GM21526 (cell line): ENCODE results near the gene FAM20A.

Experiments
- ATAC-seq: cut with Tn5 transposase; IDR thresholded peaks from one replicate; pipeline ENCODE4 v1.9.1; 2021; ENCODE audit warnings: moderate library complexity; ENCODE audit not compliant: unreplicated experiment, low FRiP score

Gene FAM20A

DNA sequence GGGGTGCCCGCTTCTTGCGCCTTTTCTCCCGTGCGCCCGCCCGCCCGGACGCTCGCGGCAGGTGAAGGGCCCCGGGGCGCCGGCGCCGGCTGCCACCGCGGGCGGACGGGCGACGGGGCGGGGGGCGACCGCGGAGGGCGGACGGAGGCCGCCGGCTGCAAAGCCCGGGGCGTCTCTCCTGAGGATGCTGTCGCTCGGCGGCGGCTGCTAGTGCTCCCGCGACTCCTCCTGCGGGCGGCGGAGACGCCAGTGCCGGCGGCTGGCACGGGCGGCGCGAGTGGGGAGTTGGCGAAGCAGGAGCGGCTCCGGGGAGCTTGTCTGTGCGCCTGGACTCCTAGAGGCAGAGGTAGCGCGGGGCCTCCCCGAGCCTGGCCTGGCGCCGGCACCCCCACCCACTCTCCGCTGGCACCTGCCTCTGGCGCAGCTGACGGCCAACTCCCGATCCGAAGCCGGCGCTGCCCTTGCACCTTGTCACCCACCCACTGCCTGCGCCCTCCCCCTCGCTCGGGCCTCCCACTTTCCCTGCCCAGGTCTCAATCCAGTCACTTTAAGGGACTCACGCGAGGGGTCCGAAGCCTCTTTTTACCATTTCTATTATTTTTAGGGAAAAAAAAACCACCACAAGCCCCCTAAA, at the start of gene FAM20A:
Gene FAM20A, minus strand, starts transcription at position 437 of the 634 bp plus-strand sequence. CDS start 701 bp downstream, outside the sequence.
- no peak for ATAC-seq

DNA sequence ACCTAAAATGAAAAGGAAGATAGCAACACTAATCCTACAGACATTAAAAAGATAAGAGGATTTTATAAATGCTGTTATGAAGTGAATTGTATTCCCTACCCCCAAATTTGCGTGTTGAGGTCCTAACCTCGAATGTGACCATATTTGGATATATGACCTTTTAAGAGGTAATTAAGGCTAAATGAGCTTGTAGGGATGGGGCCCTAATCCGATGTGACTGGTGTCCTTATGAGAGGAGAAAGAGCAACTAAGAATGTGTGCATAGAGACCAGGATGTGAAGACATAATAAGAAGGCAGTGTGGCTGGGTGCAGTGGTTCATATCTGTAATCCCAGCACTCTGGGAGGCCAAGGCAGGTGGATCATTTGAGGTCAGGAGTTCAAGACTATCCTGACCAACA, 48.2 kb upstream of the FAM20A start:
- no peak for ATAC-seq

DNA sequence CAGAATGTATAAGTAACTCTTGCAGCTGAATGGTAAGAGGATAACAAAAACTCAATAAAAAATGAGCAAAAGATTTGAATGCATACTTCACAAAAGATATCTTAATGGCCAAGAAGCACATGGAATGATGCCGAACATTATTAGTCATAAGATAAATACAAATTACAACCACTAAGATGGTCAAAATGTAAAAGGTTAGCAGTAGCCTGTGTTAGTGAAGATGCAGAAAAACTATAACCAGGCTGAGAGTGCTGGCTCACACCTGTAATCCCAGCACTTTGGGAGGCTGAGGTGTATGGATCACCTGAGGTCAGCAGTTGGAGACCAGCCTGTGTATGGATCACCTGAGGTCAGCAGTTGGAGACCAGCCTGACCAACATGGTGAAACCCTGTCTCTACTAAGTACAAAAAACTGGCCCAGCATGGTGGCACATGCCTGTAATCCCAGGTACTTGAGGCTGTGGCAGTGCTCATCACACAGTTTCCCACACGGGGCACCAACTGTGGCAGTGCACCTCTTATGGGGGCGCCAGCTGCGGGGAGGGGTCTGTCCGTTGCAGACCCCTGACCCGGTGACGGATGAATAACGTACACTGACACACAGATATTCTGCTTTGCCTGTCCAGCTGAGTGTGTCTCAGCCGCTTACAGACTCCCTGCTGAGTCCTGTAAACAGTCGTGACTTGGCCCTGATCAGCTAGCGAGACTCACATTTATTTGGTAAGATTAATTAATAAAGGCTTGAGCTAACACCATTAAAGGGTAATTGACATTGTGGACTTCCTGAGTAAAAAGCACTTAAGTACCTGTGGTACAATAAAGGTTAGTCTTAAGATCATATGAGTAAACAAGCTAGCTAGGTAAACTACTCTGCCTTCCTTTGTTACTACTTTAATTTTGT, 45.7 kb upstream of the FAM20A start:
- no peak for ATAC-seq

DNA sequence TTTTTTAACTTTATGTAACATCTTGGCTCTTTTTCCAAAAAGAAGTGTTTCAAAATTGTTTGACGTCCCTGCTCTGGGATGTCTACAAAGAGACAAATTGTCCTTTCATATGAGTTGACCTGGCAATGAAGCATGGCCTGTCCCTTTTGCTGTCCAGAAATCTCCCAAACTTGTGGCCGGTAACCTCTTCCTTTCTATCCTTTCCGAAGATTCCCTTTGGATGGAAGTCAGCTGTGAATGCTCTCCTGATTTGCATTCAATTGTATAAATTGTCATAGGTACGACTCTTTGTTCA, 40.9 kb upstream of the FAM20A start:
- no peak for ATAC-seq

DNA sequence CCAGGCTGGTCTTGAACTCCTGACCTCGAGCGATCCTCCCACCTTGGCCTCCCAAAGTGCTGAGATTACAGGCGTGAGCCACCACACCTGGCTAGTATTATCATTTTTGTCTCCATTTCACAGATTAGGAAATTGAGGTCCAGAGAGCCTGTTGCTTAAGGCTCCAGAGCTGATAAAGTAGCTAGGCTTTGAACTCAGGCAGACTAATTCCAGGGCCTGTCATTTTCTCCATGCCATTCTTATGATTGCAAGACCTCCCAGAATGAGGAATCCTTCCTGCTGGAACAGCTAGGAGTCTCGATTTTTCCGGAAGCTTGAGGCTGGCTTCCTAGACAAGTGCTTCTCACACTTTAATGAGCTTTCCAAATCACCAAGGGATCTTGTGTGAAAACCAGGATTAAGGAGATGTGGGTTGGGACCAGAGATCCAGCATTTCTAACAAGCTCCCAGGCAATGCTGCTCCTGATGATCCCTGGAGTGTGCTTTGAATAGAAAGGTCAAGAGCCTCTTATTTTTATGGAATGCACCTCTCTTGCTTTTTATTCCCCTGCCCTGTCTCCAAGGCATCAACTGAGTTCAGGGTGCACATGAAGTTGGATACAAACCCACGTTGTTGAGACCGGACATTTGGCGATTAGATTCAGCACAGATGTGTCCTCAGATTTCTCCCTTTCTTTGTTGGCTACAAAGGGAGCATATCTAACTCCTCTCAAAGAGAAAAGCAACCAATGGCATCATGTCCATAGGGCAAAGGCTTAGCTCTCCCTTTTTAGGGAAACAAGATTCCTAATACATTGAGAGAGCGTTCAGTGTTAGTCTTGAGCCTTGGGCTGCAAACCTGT, 40.3 kb upstream of the FAM20A start:
- ATAC-seq, result no peak

DNA sequence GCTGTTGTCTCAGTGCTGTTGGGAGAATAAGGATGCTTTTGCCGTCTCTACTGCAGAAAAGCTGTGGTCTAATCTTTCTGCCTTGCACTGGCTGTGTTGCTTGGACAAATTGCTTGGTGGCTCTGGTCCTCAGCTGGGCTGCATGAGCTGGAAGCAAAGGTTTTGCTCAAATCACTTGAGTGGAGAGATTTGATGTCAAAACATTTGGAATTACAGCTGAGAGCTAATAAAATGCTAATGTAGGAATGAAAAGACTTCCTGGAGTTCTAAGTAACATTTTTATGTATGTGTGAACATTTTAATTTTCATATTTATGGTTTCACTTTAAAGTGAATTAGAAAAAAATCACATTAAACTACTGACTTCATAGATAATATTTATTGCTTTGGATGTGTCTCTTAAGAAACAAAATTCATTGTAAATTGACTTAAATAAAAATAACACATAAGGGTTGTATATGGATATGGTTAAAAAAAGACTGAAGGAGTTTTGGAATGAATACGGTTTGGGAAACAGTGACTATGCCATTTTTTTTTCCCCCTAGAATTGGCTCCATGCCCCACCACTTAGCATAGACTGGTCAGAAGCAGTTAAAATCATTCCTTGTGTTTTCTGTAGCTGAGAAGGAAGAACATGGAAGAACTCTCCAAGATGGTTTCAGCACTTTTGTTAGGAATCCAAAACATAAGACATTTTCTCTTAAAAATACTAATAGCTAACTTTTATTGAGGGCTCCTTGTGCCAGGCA, 39.2 kb upstream of the FAM20A start:
- ATAC-seq, result no peak

DNA sequence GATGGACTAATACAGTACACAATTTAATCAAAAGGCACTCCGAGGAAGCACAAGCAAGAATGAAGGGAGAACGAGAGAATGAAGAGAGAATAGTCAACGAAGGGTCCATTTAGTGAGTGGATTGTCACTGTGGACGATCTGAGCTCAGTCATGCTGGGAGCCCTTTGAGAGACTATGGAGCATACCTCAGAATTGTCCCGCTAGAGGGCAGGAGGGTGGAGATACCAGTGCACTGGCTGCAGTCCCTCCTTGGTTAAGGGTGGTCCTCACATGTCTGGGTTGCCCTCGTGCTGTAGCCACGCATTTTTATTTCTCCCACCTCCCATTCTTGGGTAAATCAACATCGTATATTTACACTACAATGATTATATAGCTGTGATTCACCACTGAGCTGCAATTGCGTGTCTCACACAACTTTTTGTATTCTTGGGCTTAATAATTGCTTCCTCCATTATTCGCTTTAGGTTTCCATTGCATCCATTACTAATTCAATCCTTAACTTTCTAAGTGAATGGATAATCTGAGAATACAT, 33.2 kb upstream of the FAM20A start:
- ATAC-seq, result no peak

- ATAC-seq, result no peak
Observed at GRCh38 chr17:68628576-68628957, 27.4 kb upstream of the FAM20A start.

DNA sequence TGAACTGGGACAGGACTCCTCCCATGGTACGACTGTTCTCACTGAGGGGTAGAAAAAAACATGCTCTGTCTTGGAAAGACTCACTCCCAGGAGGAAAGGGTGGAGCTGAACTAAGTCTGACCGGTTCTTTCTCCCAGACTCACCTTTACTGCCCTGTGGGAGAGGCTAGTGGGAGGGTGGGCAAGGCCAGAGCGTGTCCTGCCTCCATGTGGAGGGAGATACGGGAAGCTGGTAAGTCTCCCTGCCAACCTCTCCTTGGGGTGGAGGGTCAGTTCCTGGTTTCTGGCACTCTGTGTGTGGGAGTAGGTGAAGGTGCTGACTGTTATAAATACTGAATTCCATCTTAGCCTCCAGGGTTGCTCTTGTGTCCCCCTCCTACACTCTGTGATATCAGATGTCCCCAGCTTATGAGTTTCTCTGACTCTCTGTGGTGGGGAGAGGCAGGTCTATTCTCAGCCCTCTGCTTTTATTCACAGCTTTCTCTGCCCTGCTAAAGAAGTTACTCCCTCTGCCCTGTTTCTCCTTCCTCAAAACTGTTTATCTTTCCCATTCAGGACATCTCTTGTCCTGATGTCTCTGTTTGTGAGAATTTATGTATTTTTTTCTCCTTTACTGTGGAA, 26.9 kb upstream of the FAM20A start:
- ATAC-seq, result no peak

DNA sequence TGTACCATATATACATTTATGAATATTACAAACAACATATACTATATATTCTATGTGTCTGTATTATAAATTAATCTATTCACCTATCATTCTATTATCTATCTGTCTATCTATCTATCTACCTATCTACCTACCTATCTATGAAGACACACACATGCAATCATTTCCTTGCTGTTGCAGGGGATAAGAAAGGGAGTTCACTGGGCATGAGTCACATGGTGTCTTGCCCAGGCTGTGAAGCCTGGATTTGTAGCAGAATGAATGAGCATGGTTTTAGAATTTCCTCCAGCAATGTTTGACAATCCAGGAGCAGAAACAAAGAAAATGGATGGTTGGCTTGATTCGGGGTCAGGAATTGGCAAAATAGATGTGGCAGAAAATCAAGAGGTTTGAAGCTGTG, 23.2 kb upstream of the FAM20A start:
- ATAC-seq, result no peak

GRCh38 chr17:68623811-68624210, 22.6 kb upstream of the FAM20A start:
- no peak for ATAC-seq

- ATAC-seq, result no peak
Observed at GRCh38 chr17:68622423-68622822, 21.3 kb upstream of the FAM20A start.

DNA sequence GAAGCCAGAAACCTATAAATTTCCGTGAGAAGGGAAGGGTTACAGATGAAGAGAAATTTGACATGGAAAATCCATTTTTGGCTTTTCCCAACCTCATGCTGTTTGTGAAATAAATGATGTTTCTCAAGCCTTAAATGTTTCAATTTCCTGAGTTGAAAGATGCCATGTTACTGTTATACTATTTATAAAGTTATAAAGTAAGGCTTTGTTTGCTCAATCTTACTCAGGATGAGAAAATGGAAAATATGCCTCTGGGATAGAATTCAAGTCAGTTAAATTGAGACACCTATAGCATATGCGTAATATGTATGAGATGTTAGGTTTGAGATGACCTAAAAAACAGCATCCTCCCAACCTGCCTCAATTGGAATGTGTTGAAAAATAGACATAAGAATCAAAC, 19.9 kb upstream of the FAM20A start:
- no peak for ATAC-seq

DNA sequence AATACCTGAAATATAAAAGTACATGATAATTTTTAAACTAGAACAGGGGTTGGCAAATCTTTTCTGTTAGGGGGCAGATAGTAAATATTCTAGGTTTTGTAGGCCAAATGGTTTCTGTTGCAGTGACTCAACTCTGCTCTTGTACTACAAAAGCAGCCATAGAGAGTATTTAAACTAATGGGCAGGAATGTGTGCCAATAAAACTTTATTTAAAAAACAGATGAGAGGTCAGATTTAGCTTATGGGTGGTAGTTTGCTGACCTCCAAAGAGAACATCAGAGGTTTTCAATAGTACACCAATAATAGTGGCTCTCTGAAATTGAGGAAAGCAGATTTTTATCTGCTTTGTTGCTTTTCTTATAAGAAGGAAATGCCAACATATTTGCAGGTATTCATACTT, 15.2 kb upstream of the FAM20A start:
- ATAC-seq, result no peak

GRCh38 chr17:68614718-68615117, 13.6 kb upstream of the FAM20A start:
- ATAC-seq, result no peak

DNA sequence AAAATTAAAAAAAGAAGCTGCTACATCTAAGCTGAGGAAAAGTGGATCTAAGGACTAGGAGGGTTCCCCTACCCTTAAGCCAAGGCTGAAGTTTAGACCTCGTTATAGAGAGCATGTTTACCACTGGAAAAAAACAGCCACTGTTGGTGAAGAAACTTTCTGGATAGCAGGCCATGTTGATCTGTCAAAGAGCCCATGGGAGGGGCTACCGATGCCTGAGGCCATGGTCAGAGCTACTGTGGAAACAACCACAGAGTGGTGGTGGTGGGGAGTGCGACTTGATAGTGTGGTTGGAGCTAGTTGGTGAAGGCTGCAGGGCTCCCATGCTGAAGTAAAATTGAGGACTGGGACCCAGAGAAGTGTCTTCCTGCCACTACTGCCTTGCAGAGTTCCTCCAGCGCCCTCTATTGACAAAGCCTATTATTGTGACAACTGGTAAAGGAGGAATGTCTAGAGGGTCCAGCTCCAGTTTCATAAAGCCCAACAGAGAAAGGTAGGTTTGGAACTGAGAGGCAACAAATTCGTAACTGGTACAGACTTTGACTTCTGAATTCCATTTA, 12.7 kb upstream of the FAM20A start:
- no peak for ATAC-seq

DNA sequence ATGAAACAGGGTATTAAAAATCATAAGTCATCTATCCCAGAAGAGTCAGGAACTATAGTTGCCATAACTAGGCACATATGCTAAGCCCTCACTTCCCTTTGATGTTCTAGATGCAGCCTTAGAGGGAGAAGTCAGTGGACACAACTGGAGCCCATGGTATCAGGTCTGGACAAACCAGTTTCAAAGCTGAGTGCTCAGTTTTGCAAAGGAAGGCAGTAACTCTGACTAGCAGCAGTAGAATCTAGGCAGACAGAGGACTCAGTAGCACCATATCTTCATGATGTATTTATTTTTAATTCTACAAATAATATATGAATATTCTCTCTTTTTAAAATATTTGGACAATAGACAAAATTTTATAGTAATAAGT, 11.7 kb upstream of the FAM20A start:
- no peak for ATAC-seq

GRCh38 chr17:68612209-68612922, 11.2 kb upstream of the FAM20A start:
- ATAC-seq, result no peak
